ENCODE results near the gene SPO11.

Gene SPO11

DNA sequence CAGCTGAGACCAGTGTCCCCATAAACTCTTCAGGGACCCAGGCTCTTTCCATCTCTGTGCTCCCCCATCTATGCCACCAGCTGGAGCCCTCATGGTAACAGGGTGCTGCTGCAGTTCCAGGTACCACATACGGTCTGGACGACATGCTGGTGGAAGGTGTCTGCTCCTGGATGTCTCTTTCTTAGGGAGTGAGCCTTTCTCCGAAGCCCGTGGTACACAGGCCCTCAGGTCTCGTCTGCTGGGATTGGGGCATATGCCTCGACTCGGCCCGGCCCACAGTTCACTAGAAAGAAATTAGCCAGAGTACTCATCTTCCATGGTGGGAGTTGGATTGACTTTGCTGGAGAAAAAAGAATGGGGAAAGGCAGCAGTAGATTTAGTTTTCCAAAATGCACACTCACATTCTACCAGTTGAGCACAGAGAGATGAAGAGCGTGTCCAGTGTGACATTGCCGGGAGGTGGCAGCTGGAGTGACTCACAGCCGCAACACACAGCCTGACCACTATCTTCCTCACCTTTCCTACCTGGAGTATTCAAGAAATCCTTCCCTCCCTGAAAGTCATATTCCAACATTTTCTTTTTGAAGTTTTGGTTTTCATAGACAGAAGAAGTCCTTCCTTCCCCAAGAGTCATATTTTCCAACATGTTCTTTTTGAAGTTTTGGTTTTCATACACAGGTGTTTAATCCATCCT lies 18.6 kb upstream of the SPO11 start:
- Histone ChIP-seq H3K4me3 (ENCODE audit: insufficient read length, low read depth) (no peak overlapping the region), H3K36me3 (ENCODE audit: insufficient read depth, insufficient read length, low read length) (no peaks in the 10 kb centered on the region), H3K27me3 (ENCODE audit: insufficient read depth, insufficient read length) (no peaks in the 10 kb centered on the region), H3K9me3 (ENCODE audit: insufficient read depth, low read length) (no peaks in the 10 kb centered on the region), H3K4me1 (ENCODE audit: insufficient read depth, insufficient read length) (peaks cover 4% of the 10 kb centered on the region), H3K9ac (ENCODE audit: insufficient read length, low read depth) (no peak overlapping the region)
- TF ChIP-seq YY1 (IDR thresholded peaks at IDR 0.05; ENCODE audit: insufficient read depth, insufficient read length) (no peak), SUZ12 (IDR thresholded peaks at IDR 0.05; ENCODE audit: extremely low read depth, insufficient read depth, insufficient read length) (no peak), ZNF274 (IDR thresholded peaks at IDR 0.05; ENCODE audit: low read depth, low read length) (no peak)
- DNase-seq (ENCODE audit: low read depth, low spot score): no peak

DNA sequence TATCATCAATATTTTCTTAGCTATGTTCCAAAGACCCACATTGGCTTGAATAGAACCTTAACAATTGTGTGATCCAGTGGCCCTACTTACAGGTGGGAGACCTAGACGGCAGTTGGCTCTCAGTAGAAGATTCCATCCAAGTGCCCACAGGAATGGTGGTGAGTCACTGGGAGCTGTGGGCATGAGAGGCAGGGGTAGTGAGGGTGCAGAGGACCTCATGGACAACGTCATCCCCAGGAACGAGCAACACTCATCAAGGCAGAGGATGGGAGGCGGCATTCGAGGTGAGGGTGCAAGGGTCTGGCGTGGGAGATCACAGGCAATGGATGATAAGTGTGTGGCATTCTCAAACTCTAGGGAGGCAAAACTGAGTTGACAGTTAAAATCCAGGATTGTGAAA lies 17.5 kb upstream of the SPO11 start:
- H3K27me3 ChIP-seq (ENCODE audit: insufficient read depth, insufficient read length): no peaks in the 10 kb centered on the region

DNA sequence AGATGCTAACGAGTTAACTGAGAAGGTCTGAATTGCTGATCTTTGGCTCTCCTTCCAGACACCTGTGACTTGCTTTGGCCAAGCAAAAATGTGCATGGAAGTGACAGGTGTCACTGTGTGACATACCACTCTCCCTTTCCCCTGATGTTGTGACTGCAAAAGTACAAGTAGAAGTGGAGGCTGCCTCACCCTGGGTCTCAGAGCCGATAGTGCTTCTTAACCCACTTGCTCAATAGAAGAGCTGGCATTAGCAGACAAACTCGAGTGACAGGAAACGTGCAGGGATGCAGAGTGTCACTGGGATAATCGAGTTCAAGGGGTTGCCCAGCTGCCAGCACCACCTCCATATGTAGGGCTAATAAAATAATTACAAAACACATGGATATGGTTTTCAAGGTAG lies 16.4 kb upstream of the SPO11 start:
- H3K27me3 ChIP-seq (ENCODE audit: insufficient read depth, insufficient read length): peaks cover under 1% of the 10 kb centered on the region
- H3K9me3 ChIP-seq (ENCODE audit: insufficient read depth, low read length): no peaks in the 10 kb centered on the region
- H3K36me3 ChIP-seq (ENCODE audit: insufficient read depth, insufficient read length, low read length): no peaks in the 10 kb centered on the region
- DNase-seq (ENCODE audit: low read depth, low spot score): no peak
- H3K4me3 ChIP-seq (ENCODE audit: insufficient read length, low read depth): no peak overlapping the region
- H3K9ac ChIP-seq (ENCODE audit: insufficient read length, low read depth): no peak overlapping the region
- no peak for TF ChIP-seq ZNF274 (IDR thresholded peaks at IDR 0.05; ENCODE audit: low read depth, low read length)
- H3K4me1 ChIP-seq (ENCODE audit: insufficient read depth, insufficient read length): peaks cover 8% of the 10 kb centered on the region

More for the DNA sequence above, 17.5 kb upstream of the SPO11 start:
- Histone ChIP-seq H3K36me3 (ENCODE audit: insufficient read depth, insufficient read length, low read length) (no peaks in the 10 kb centered on the region), H3K4me1 (ENCODE audit: insufficient read depth, insufficient read length) (peaks cover 4% of the 10 kb centered on the region), H3K9ac (ENCODE audit: insufficient read length, low read depth) (no peak overlapping the region), H3K9me3 (ENCODE audit: insufficient read depth, low read length) (no peaks in the 10 kb centered on the region), H3K4me3 (ENCODE audit: insufficient read length, low read depth) (no peak overlapping the region)
- TF ChIP-seq SUZ12 (IDR thresholded peaks at IDR 0.05; ENCODE audit: extremely low read depth, insufficient read depth, insufficient read length): no peak
- no peak for TF ChIP-seq ZNF274 (IDR thresholded peaks at IDR 0.05; ENCODE audit: low read depth, low read length)
- TF ChIP-seq YY1 (IDR thresholded peaks at IDR 0.05; ENCODE audit: insufficient read depth, insufficient read length): no peak
- no peak for DNase-seq (ENCODE audit: low read depth, low spot score)

DNA sequence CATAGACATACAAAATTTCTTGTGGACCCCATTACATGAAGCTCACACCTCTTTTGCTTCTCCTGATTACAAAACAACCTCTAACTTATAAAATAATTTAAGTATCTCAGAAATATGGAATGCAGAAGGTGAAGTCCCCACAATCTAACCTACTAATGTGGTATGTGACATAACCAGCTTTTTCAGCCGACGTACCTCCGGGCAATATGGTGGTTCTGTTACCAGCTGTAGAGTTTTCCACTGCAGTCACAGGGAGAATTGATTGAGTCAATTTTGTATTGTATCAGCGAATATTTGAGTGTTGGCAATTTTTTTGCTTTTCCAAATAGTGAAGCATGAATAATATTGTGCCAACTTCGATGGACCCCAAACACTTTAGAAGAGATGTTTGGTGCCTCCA lies 15.7 kb upstream of the SPO11 start:
- no peaks in the 10 kb centered on the region for H3K36me3 ChIP-seq (ENCODE audit: insufficient read depth, insufficient read length, low read length)
- no peak for DNase-seq (ENCODE audit: low read depth, low spot score)
- no peak for TF ChIP-seq SUZ12 (IDR thresholded peaks at IDR 0.05; ENCODE audit: extremely low read depth, insufficient read depth, insufficient read length)
- no peak for TF ChIP-seq ZNF274 (IDR thresholded peaks at IDR 0.05; ENCODE audit: low read depth, low read length)
- no peak for TF ChIP-seq YY1 (IDR thresholded peaks at IDR 0.05; ENCODE audit: insufficient read depth, insufficient read length)
- no peak overlapping the region for H3K9ac ChIP-seq (ENCODE audit: insufficient read length, low read depth)
- H3K27me3 ChIP-seq (ENCODE audit: insufficient read depth, insufficient read length): peaks cover 3% of the 10 kb centered on the region
- no peak overlapping the region for H3K4me3 ChIP-seq (ENCODE audit: insufficient read length, low read depth)
- H3K9me3 ChIP-seq (ENCODE audit: insufficient read depth, low read length): no peaks in the 10 kb centered on the region
- H3K4me1 ChIP-seq (ENCODE audit: insufficient read depth, insufficient read length): peaks cover 9% of the 10 kb centered on the region

DNA sequence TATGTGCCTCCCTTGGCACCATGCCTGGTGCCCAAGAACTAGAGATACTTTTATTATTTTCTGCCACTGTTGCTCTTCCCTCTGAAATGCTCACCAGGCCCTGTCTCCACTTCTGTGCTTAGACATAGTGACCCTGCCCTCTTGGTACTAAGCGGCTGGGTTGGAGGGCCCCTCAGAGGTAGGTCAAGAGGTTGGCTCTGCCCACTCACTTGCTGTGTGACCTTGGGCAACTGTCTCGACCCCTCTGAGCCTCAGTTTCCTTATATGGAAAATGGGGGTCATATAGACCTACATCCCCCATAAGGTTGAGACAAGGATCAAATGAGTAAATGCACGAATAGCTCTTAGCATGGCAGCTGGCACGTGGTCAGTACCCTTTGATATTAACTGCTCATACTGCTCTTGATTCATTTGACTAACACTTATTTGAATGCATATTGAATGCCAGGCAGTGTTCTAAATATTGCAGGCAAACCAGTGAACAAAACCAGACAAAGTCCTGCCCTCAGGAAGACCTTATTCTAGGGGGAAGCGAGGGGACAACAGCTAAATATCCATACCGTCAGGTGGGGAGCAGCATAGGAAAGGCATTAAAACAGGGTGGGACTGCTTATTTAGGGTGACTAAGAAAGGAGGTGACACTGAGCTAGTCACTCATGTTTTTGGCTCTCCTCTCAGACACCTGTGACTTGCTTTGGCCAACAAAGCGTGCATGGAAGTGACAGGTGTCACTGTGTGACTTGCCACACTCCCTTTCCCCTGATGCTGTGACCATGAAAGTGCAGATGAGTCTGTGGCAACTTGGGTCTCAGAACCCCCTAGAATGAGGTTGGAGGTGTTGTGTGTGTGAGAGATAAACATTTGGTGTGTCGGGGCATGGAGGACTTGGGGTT lies 14.3 kb upstream of the SPO11 start:
- Histone ChIP-seq H3K4me3 (ENCODE audit: insufficient read length, low read depth) (no peak overlapping the region), H3K4me1 (ENCODE audit: insufficient read depth, insufficient read length) (peaks cover 5% of the 10 kb centered on the region), H3K9me3 (ENCODE audit: insufficient read depth, low read length) (no peaks in the 10 kb centered on the region), H3K27me3 (ENCODE audit: insufficient read depth, insufficient read length) (peaks cover 3% of the 10 kb centered on the region), H3K36me3 (ENCODE audit: insufficient read depth, insufficient read length, low read length) (no peaks in the 10 kb centered on the region), H3K9ac (ENCODE audit: insufficient read length, low read depth) (no peak overlapping the region)
- DNase-seq (ENCODE audit: low read depth, low spot score): no peak
- TF ChIP-seq YY1 (IDR thresholded peaks at IDR 0.05; ENCODE audit: insufficient read depth, insufficient read length) (no peak), SUZ12 (IDR thresholded peaks at IDR 0.05; ENCODE audit: extremely low read depth, insufficient read depth, insufficient read length) (no peak), ZNF274 (IDR thresholded peaks at IDR 0.05; ENCODE audit: low read depth, low read length) (no peak)

DNA sequence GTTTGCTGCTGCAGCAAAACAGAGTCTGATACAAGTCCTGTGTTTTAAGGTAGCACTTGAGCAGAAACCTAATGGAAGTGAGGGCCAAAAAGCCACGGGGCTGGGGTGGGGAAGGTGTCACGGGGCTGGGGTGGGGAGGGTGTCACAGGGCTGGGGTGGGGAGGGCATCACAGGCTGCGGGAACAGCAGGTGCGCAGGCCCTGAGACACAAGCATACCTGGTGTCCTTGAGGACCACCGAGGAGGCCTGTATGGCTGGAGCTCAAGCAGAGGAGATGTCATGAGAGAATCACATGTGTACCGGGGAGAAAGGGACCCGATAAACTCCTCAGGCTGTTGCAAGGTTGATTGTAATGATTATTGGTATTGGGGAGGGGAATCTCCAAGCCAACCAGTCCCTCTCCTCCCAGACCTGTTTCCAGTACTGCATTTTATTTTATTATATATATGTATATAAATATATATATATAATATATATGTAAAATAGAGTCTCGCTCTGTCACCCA lies 13.6 kb upstream of the SPO11 start:
- TF ChIP-seq YY1 (IDR thresholded peaks at IDR 0.05; ENCODE audit: insufficient read depth, insufficient read length): no peak
- TF ChIP-seq ZNF274 (IDR thresholded peaks at IDR 0.05; ENCODE audit: low read depth, low read length): no peak
- TF ChIP-seq SUZ12 (IDR thresholded peaks at IDR 0.05; ENCODE audit: extremely low read depth, insufficient read depth, insufficient read length): no peak
- Histone ChIP-seq H3K27me3 (ENCODE audit: insufficient read depth, insufficient read length) (peaks cover 3% of the 10 kb centered on the region), H3K36me3 (ENCODE audit: insufficient read depth, insufficient read length, low read length) (no peaks in the 10 kb centered on the region), H3K9me3 (ENCODE audit: insufficient read depth, low read length) (no peaks in the 10 kb centered on the region), H3K4me1 (ENCODE audit: insufficient read depth, insufficient read length) (peaks cover 5% of the 10 kb centered on the region), H3K9ac (ENCODE audit: insufficient read length, low read depth) (no peak overlapping the region), H3K4me3 (ENCODE audit: insufficient read length, low read depth) (no peak overlapping the region)
- no peak for DNase-seq (ENCODE audit: low read depth, low spot score)

DNA sequence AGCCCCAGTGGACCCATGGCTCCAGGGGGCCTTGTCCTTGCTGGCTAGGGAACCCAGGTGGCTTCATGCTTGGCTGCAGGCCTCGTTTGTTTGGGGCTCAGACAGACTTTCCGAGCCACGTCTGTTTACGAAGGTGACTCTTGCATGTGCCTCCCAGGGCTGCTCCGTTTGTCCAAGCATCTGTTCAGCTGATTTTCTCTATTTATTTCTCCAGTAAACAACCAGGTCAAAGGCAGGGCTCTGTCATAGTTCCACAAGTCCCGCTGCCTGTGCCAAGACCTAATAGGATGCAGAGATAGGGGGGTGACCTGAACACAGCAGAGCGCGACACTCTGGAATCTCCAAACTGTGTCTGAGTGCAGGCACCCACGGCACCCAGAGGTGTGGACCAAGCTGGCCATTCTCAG lies 12.8 kb upstream of the SPO11 start:
- H3K9me3 ChIP-seq (ENCODE audit: insufficient read depth, low read length): no peaks in the 10 kb centered on the region
- H3K4me1 ChIP-seq (ENCODE audit: insufficient read depth, insufficient read length): peaks cover 5% of the 10 kb centered on the region
- no peaks in the 10 kb centered on the region for H3K36me3 ChIP-seq (ENCODE audit: insufficient read depth, insufficient read length, low read length)
- no peak for TF ChIP-seq YY1 (IDR thresholded peaks at IDR 0.05; ENCODE audit: insufficient read depth, insufficient read length)
- no peak for TF ChIP-seq SUZ12 (IDR thresholded peaks at IDR 0.05; ENCODE audit: extremely low read depth, insufficient read depth, insufficient read length)
- no peak for TF ChIP-seq ZNF274 (IDR thresholded peaks at IDR 0.05; ENCODE audit: low read depth, low read length)
- no peak overlapping the region for H3K9ac ChIP-seq (ENCODE audit: insufficient read length, low read depth)
- H3K4me3 ChIP-seq (ENCODE audit: insufficient read length, low read depth): no peak overlapping the region
- no peak for DNase-seq (ENCODE audit: low read depth, low spot score)
- H3K27me3 ChIP-seq (ENCODE audit: insufficient read depth, insufficient read length): peaks cover 7% of the 10 kb centered on the region

All from NT2/D1 (cell line).